Liver (tissue), 3 donors: ENCODE results near the gene NAAA.
"Not testable (repeated sequence)": the region's sequence is repeated elsewhere in the genome, so short reads cannot be mapped to it uniquely, and the experiment has no call there.

Experiments used
- EGR1 ChIP-seq, 2 donors: IDR thresholded peaks; 2 replicates each; pipeline ENCODE4 v1.6.1; 2016 to 2018; ENCODE audit warnings: antibody characterized with exemption in 2 of 2, low read depth in 2 of 2
- FOXA1 ChIP-seq: IDR thresholded peaks from 2 replicates; pipeline ENCODE4 v1.6.1; 2016; ENCODE audit warnings: antibody characterized with exemption
- GABPA ChIP-seq, 2 donors: IDR thresholded peaks in 1 of 2; conservative IDR thresholded peaks in 1 of 2; 2 replicates each; pipeline ENCODE4 v1.6.1; 2016; ENCODE audit warnings: antibody characterized with exemption in 2 of 2, mild to moderate bottlenecking in 1 of 2, moderate library complexity in 1 of 2
- HNF4G ChIP-seq: IDR thresholded peaks from 2 replicates; pipeline ENCODE4 v1.6.1; 2016; ENCODE audit warnings: antibody characterized with exemption
- RAD21 ChIP-seq, 2 donors: IDR thresholded peaks; 2 replicates each; pipeline ENCODE4 v1.6.1; 2016; ENCODE audit warnings: antibody characterized with exemption in 2 of 2, mild to moderate bottlenecking in 2 of 2
- RXRA ChIP-seq, 2 donors: IDR thresholded peaks; 2 replicates each; pipeline ENCODE4 v1.6.1; 2017 to 2018; ENCODE audit warnings: antibody characterized with exemption in 2 of 2, mild to moderate bottlenecking in 1 of 2
- SP1 ChIP-seq: IDR thresholded peaks from 2 replicates; pipeline ENCODE4 v1.6.1; 2018; ENCODE audit warnings: antibody characterized with exemption, mild to moderate bottlenecking
- TAF1 ChIP-seq: conservative IDR thresholded peaks from 2 replicates; pipeline ENCODE4 v1.6.1; 2016; ENCODE audit warnings: antibody characterized with exemption, mild to moderate bottlenecking
- YY1 ChIP-seq: IDR thresholded peaks from 2 replicates; pipeline ENCODE4 v1.6.1; 2016; ENCODE audit warnings: antibody characterized with exemption, mild to moderate bottlenecking
- TF ChIP-seq, protein P1 (sequence below): fragments of 150-350 bp; IDR thresholded peaks from 2 replicates; pipeline ENCODE4 v1.5.1; 2017; ENCODE audit warnings: improper control_type of control experiment, low read depth, low read length; ENCODE audit not compliant: missing input control
- TF ChIP-seq, protein P2 (sequence below): IDR thresholded peaks from 2 replicates; pipeline ENCODE4 v1.6.1; 2016; ENCODE audit warnings: antibody characterized with exemption
- TF ChIP-seq, protein P3 (sequence below): IDR thresholded peaks from 2 replicates; pipeline ENCODE4 v1.6.1; 2016; ENCODE audit warnings: antibody characterized with exemption, mild to moderate bottlenecking
- TF ChIP-seq, protein P4 (sequence below): IDR thresholded peaks from 2 replicates; pipeline ENCODE4 v1.6.1; 2016; ENCODE audit warnings: antibody characterized with exemption
- TF ChIP-seq, protein P5 (sequence below): IDR thresholded peaks from 2 replicates; pipeline ENCODE4 v1.6.1; 2016; ENCODE audit warnings: antibody characterized with exemption
- donor health status: healthy.
- donor health status: healthy.

DNA sequence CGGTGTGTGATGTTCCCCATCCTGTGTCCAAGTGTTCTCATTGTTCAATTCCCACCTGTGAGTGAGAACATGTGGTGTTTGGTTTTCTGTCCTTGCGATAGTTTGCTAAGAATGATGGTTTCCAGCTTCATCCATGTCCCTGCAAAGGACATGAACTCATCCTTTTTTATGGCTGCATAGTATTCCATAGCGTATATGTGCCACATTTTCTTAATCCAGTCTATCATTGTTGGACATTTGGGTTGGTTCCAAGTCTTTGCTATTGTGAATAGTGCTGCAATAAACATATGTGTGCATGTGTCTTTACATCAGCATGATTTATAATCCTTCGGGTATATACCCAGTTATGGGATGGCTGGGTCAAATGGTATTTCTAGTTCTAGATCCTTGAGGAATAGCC, 21.3 kb upstream of the NAAA start:
- not testable (repeated sequence) for TF ChIP-seq FOXA1; TAF1; RAD21 (IDR thresholded peaks at IDR 0.05); EGR1 (IDR thresholded peaks at IDR 0.05; ENCODE audit: low read depth in 2 of 2); YY1; HNF4G; SP1; RXRA (IDR thresholded peaks at IDR 0.05); GABPA (IDR thresholded peaks at IDR 0.05 in 1 of 2, conservative IDR thresholded peaks at IDR 0.05 in 1 of 2)
- TF ChIP-seq, protein P1, sequence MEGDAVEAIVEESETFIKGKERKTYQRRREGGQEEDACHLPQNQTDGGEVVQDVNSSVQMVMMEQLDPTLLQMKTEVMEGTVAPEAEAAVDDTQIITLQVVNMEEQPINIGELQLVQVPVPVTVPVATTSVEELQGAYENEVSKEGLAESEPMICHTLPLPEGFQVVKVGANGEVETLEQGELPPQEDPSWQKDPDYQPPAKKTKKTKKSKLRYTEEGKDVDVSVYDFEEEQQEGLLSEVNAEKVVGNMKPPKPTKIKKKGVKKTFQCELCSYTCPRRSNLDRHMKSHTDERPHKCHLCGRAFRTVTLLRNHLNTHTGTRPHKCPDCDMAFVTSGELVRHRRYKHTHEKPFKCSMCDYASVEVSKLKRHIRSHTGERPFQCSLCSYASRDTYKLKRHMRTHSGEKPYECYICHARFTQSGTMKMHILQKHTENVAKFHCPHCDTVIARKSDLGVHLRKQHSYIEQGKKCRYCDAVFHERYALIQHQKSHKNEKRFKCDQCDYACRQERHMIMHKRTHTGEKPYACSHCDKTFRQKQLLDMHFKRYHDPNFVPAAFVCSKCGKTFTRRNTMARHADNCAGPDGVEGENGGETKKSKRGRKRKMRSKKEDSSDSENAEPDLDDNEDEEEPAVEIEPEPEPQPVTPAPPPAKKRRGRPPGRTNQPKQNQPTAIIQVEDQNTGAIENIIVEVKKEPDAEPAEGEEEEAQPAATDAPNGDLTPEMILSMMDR, result not testable (repeated sequence)
- TF ChIP-seq, protein P2, sequence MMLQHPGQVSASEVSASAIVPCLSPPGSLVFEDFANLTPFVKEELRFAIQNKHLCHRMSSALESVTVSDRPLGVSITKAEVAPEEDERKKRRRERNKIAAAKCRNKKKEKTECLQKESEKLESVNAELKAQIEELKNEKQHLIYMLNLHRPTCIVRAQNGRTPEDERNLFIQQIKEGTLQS, result not testable (repeated sequence)
- TF ChIP-seq, protein P3, sequence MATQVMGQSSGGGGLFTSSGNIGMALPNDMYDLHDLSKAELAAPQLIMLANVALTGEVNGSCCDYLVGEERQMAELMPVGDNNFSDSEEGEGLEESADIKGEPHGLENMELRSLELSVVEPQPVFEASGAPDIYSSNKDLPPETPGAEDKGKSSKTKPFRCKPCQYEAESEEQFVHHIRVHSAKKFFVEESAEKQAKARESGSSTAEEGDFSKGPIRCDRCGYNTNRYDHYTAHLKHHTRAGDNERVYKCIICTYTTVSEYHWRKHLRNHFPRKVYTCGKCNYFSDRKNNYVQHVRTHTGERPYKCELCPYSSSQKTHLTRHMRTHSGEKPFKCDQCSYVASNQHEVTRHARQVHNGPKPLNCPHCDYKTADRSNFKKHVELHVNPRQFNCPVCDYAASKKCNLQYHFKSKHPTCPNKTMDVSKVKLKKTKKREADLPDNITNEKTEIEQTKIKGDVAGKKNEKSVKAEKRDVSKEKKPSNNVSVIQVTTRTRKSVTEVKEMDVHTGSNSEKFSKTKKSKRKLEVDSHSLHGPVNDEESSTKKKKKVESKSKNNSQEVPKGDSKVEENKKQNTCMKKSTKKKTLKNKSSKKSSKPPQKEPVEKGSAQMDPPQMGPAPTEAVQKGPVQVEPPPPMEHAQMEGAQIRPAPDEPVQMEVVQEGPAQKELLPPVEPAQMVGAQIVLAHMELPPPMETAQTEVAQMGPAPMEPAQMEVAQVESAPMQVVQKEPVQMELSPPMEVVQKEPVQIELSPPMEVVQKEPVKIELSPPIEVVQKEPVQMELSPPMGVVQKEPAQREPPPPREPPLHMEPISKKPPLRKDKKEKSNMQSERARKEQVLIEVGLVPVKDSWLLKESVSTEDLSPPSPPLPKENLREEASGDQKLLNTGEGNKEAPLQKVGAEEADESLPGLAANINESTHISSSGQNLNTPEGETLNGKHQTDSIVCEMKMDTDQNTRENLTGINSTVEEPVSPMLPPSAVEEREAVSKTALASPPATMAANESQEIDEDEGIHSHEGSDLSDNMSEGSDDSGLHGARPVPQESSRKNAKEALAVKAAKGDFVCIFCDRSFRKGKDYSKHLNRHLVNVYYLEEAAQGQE, result not testable (repeated sequence)
- TF ChIP-seq, protein P4, sequence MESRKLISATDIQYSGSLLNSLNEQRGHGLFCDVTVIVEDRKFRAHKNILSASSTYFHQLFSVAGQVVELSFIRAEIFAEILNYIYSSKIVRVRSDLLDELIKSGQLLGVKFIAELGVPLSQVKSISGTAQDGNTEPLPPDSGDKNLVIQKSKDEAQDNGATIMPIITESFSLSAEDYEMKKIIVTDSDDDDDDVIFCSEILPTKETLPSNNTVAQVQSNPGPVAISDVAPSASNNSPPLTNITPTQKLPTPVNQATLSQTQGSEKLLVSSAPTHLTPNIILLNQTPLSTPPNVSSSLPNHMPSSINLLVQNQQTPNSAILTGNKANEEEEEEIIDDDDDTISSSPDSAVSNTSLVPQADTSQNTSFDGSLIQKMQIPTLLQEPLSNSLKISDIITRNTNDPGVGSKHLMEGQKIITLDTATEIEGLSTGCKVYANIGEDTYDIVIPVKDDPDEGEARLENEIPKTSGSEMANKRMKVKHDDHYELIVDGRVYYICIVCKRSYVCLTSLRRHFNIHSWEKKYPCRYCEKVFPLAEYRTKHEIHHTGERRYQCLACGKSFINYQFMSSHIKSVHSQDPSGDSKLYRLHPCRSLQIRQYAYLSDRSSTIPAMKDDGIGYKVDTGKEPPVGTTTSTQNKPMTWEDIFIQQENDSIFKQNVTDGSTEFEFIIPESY, result not testable (repeated sequence)
- TF ChIP-seq, protein P5, sequence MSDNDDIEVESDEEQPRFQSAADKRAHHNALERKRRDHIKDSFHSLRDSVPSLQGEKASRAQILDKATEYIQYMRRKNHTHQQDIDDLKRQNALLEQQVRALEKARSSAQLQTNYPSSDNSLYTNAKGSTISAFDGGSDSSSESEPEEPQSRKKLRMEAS, result not testable (repeated sequence)
